Mesenchymal stem cell (in vitro differentiated cells and primary cell): ENCODE data around the gene CENPP.
"Not testable (repeated sequence)": the region's sequence is repeated elsewhere in the genome, so short reads cannot be mapped to it uniquely, and the experiment has no call there.

Source experiments
- DNase-seq: peaks from one replicate; pipeline ENCODE4 v3.0.0-alpha.2; 2013
- H2AFZ ChIP-seq: one replicate; pipeline ENCODE4 v1.6.1; 2013; ENCODE audit warnings: low read depth, mild to moderate bottlenecking, control low read depth, inconsistent platforms, low read length, moderate library complexity
- H2AK5ac ChIP-seq: 2 replicates; pipeline ENCODE4 v1.6.1; 2013; ENCODE audit warnings: low read length, moderate library complexity, mild to moderate bottlenecking, inconsistent platforms; ENCODE audit not compliant: severe bottlenecking
- H2BK120ac ChIP-seq: one replicate; pipeline ENCODE4 v1.6.1; 2013; ENCODE audit warnings: low read depth, mild to moderate bottlenecking, inconsistent platforms, low read length, moderate library complexity
- H2BK12ac ChIP-seq, 2 experiments: one replicate each; pipeline ENCODE4 v1.6.1; 2013; ENCODE audit warnings: inconsistent platforms in 2 of 2, low read length in 2 of 2, mild to moderate bottlenecking in 2 of 2, moderate library complexity in 2 of 2, control low read depth in 1 of 2
- H2BK15ac ChIP-seq: one replicate; pipeline ENCODE4 v1.6.1; 2013; ENCODE audit warnings: mild to moderate bottlenecking, low read depth, inconsistent platforms; ENCODE audit not compliant: poor library complexity, severe bottlenecking
- H2BK5ac ChIP-seq: 2 replicates; pipeline ENCODE4 v1.6.1; 2013; ENCODE audit warnings: low read depth, mild to moderate bottlenecking, low read length, control low read depth, inconsistent platforms; ENCODE audit not compliant: poor library complexity, severe bottlenecking
- H3K14ac ChIP-seq, 2 experiments: one replicate each; pipeline ENCODE4 v1.6.1; 2013; ENCODE audit warnings: inconsistent platforms in 2 of 2, low read length in 2 of 2, control low read depth in 1 of 2, mild to moderate bottlenecking in 1 of 2, moderate library complexity in 1 of 2
- H3K18ac ChIP-seq, 2 experiments: one replicate each; pipeline ENCODE4 v1.6.1; 2013; ENCODE audit warnings: inconsistent platforms in 2 of 2, low read length in 2 of 2, control low read depth in 1 of 2, low read depth in 1 of 2, mild to moderate bottlenecking in 1 of 2
- H3K23ac ChIP-seq, 2 experiments: one replicate each; pipeline ENCODE4 v1.6.1; 2013; ENCODE audit warnings: inconsistent platforms in 2 of 2, low read length in 2 of 2, mild to moderate bottlenecking in 2 of 2, moderate library complexity in 2 of 2, control low read depth in 1 of 2
- H3K27ac ChIP-seq: 2 replicates; pipeline ENCODE4 v1.5.1; 2013; ENCODE audit warnings: mild to moderate bottlenecking, moderate library complexity, low read length, control low read depth, inconsistent platforms; ENCODE audit not compliant: poor library complexity, severe bottlenecking
- H3K27me3 ChIP-seq, 2 experiments: 2 replicates each; pipeline versions ENCODE4 v1.6.1 to v1.7.0; 2013; ENCODE audit warnings: low read length in 2 of 2, mild to moderate bottlenecking in 2 of 2, moderate library complexity in 2 of 2, control low read depth in 1 of 2, inconsistent platforms in 1 of 2; ENCODE audit not compliant: control insufficient read depth in 1 of 2, insufficient read depth in 1 of 2
- H3K36me3 ChIP-seq, 2 experiments: 2 replicates each; pipeline versions ENCODE4 v1.6.1 to v1.7.0; 2013; ENCODE audit warnings: low read length in 2 of 2, control low read depth in 1 of 2, inconsistent platforms in 1 of 2, low read depth in 1 of 2, mild to moderate bottlenecking in 1 of 2; ENCODE audit not compliant: insufficient read depth in 2 of 2, control insufficient read depth in 1 of 2
- H3K4ac ChIP-seq, 2 experiments: one replicate each; pipeline ENCODE4 v1.6.1; 2013; ENCODE audit warnings: inconsistent platforms in 2 of 2, low read length in 2 of 2, mild to moderate bottlenecking in 2 of 2, moderate library complexity in 2 of 2, control low read depth in 1 of 2, low read depth in 1 of 2
- H3K4me1 ChIP-seq: 2 replicates; pipeline ENCODE4 v1.6.1; 2013; ENCODE audit warnings: low read depth, low read length, control low read depth; ENCODE audit not compliant: control insufficient read depth, insufficient read depth
- H3K4me2 ChIP-seq: 2 replicates; pipeline ENCODE4 v1.6.1; 2013; ENCODE audit warnings: low read length, mild to moderate bottlenecking, inconsistent platforms; ENCODE audit not compliant: poor library complexity, severe bottlenecking
- H3K4me3 ChIP-seq, 2 experiments: 2 replicates each; pipeline versions ENCODE4 v1.5.1 to v1.7.0; 2013; ENCODE audit warnings: low read length in 2 of 2, mild to moderate bottlenecking in 2 of 2, control low read depth in 1 of 2, low read depth in 1 of 2; ENCODE audit not compliant: insufficient read depth in 1 of 2
- H3K79me1 ChIP-seq: replicated peaks from 2 replicates; pipeline ENCODE4 v1.6.1; 2013; ENCODE audit warnings: mild to moderate bottlenecking, control low read depth, low read length, inconsistent platforms; ENCODE audit not compliant: poor library complexity, severe bottlenecking
- H3K9ac ChIP-seq: 2 replicates; pipeline ENCODE4 v1.7.0; 2013; ENCODE audit warnings: mild to moderate bottlenecking, low read length, moderate library complexity
- H3K9me3 ChIP-seq: 2 replicates; pipeline ENCODE4 v1.7.0; 2013; ENCODE audit warnings: mild to moderate bottlenecking, low read length; ENCODE audit not compliant: control insufficient read depth
- H4K8ac ChIP-seq: one replicate; pipeline ENCODE4 v1.6.1; 2013; ENCODE audit warnings: inconsistent platforms, mild to moderate bottlenecking, low read length, moderate library complexity
- H4K91ac ChIP-seq: one replicate; pipeline ENCODE4 v1.6.1; 2013; ENCODE audit warnings: mild to moderate bottlenecking, low read length, inconsistent platforms
- WGBS: methylation state at CpG from one replicate; pipeline ENCODE4 v1.1.7; 2013; ENCODE audit warnings: mixed read lengths; 5-methylcytosine and 5-hydroxymethylcytosine counted together

The CENPP gene

DNA sequence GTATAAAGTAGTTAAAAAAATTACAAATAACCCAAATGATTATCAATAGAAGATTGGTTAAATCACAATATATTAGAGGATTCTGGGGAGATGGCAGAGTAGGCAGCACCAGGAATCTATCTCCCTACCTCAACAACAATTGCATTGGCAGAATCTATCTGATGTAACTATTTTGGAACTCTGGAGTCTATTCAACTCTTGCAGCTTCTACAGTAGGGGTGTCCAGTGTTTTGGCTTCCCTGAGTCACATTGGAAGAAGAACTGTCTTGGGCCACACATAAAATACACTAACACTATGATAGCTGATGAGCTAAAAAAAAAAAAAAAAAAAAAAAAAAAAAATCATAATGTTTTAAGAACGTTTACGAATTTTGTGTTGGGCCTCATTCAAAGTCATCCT, 239.2 kb downstream of the CENPP start:
- Histone ChIP-seq H2AK5ac (no peak overlapping the region), H3K4ac (no peak overlapping the region), H3K4me1 (peaks cover 3% of the 10 kb centered on the region), H2AFZ (no peak overlapping the region), H4K91ac (no peak overlapping the region), H3K9me3 (no peaks in the 10 kb centered on the region), H2BK120ac (no peak overlapping the region), H2BK12ac (no peak overlapping the region), H2BK15ac (no peak overlapping the region), H3K27ac (no peak overlapping the region), H3K23ac (no peak overlapping the region), H3K14ac (no peak overlapping the region), H3K9ac (no peak overlapping the region), H3K4me3 (no peak overlapping the region), H4K8ac (no peak overlapping the region), H2BK5ac (no peak overlapping the region), H3K4me2 (no peak overlapping the region), H3K27me3 (no peaks in the 10 kb centered on the region), H3K79me1 (no peaks in the 10 kb centered on the region), H3K36me3 (no peaks in the 10 kb centered on the region), H3K18ac (no peak overlapping the region)
- 91% methylated on average over 2 of the region's 2 CpGs for WGBS
- peak; percentile 6 for DNase-seq

DNA sequence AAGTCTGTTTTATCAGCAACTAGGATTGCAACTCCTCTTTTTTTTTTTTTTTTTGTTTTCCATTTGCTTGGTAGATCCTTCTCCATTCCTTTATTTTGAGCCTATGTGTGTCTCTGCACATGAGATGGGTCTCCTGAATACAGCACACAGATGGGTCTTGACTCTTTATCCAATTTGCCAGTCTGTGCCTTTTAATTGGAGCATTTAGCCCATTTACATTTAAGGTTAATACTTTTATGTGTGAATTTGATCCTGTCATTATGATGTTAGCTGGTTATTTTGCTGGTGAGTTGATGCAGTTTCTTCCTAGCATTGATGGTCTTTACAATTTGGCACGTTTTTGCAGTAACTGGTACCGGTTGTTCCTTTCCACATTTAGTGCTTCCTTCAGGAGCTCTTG, 246.1 kb downstream of the CENPP start:
- H4K8ac ChIP-seq, H3K23ac ChIP-seq, H2BK15ac ChIP-seq, H3K14ac ChIP-seq, H4K91ac ChIP-seq, H2BK120ac ChIP-seq, H3K4me3 ChIP-seq, H2AK5ac ChIP-seq, H3K9me3 ChIP-seq, H3K79me1 ChIP-seq, H3K4me1 ChIP-seq, DNase-seq, H3K27me3 ChIP-seq, H2BK5ac ChIP-seq, H3K18ac ChIP-seq, H2BK12ac ChIP-seq, H2AFZ ChIP-seq, H3K4ac ChIP-seq, H3K36me3 ChIP-seq, H3K9ac ChIP-seq, H3K27ac ChIP-seq, H3K4me2 ChIP-seq: not testable (repeated sequence)
- WGBS: 88% methylated on average over 2 of the region's 2 CpGs

DNA sequence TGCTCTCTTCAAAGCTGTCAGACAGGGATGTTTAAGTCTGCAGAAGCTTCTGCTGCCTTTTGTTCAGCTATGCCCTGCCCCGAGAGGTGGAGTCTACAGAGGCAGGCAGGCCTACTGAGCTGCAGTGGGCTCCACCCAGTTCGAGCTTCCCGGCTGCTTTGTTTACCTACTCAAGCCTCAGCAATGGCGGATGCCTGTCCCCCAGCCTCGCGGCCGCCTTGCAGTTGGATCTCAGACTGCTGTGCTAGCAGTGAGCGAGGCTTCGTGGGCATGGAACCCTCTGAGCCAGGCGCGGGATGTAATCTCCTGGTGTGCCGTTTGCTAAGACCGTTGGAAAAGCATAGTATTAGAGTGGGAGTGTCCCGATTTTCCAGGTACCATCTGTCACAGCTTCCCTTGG, 247.9 kb downstream of the CENPP start:
- H2BK5ac ChIP-seq, H4K8ac ChIP-seq, H3K18ac ChIP-seq, H2AFZ ChIP-seq, H3K27me3 ChIP-seq, DNase-seq, H3K36me3 ChIP-seq, H2BK12ac ChIP-seq, H3K14ac ChIP-seq, H2BK15ac ChIP-seq, H3K4me2 ChIP-seq, H3K79me1 ChIP-seq, H4K91ac ChIP-seq, H3K9ac ChIP-seq, H3K4ac ChIP-seq, H3K23ac ChIP-seq, H3K4me3 ChIP-seq, H2BK120ac ChIP-seq, H3K9me3 ChIP-seq, H3K27ac ChIP-seq, H3K4me1 ChIP-seq, H2AK5ac ChIP-seq: not testable (repeated sequence)
- WGBS: 93% methylated on average over 14 of the region's 14 CpGs

- Histone ChIP-seq H3K36me3 (no peaks in the 10 kb centered on the region), H3K79me1 (no peaks in the 10 kb centered on the region), H2BK12ac (no peak overlapping the region), H2AFZ (no peak overlapping the region), H3K4me2 (no peak overlapping the region), H3K4me1 (no peaks in the 10 kb centered on the region), H3K9me3 (no peaks in the 10 kb centered on the region), H3K23ac (no peak overlapping the region), H3K18ac (no peak overlapping the region), H2AK5ac (no peak overlapping the region), H2BK15ac (no peak overlapping the region), H2BK120ac (no peak overlapping the region), H3K27ac (no peak overlapping the region), H4K8ac (no peak overlapping the region), H4K91ac (no peak overlapping the region), H3K14ac (no peak overlapping the region), H3K4ac (no peak overlapping the region), H3K4me3 (no peak overlapping the region), H2BK5ac (no peak overlapping the region), H3K27me3 (no peaks in the 10 kb centered on the region), H3K9ac (no peak overlapping the region)
- DNase-seq: no peak
- no CpG with 5 or more reads among the region's 1 CpG for WGBS
These were observed 250.4 kb downstream of the CENPP start for GRCh38 chr9:92576175-92576574.
